GM12864 (cell line): Measurements from ENCODE around the gene LTB4R2.

ENCODE experiments used
- DNase-seq: peaks from one replicate; pipeline ENCODE4 v3.0.0-alpha.2; 2011; ENCODE audit warnings: low read depth
- H3K4me3 ChIP-seq: 2 replicates; pipeline ENCODE4 v1.5.1; 2011; ENCODE audit warnings: mild to moderate bottlenecking, low read depth, low read length, control low read depth
- TF ChIP-seq, protein P1 (sequence below): IDR thresholded peaks from 2 replicates; pipeline ENCODE4 v1.5.1; 2011; ENCODE audit warnings: low read depth, mild to moderate bottlenecking, moderate library complexity, low read length, control low read depth, inconsistent platforms; ENCODE audit errors: missing control alignments

Gene LTB4R2

DNA sequence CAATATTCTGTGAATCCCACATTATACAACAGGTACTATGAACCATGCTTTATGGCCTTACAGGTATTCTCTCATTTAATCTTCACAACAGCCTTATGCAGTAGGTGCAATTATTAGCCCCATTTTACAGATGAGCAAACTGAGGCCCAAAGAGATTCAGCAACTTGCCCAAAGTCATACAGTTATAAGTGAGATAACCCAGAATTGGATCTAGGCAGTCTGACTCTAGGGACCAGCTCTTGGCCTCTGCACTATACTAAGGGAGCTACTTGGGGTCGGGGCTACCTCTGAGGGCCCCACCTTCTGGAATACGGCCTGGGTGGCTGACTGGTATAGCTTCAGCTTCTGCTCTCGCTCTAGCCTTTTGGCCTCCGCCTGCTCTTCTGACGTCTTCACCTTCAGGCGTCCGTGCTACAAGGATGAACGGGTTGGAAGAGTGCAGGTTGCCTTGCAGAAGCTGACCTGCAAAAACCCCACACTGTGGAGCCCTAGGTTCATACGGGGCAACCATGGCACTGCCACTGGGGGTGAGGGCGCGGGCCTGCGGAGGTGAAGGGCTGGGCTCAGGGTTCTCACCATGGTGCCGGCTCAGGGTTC, 39.3 kb upstream of the LTB4R2 start:
- no peak for DNase-seq
- H3K4me3 ChIP-seq: peak overlapping the region; percentile 68
- TF ChIP-seq, protein P1, sequence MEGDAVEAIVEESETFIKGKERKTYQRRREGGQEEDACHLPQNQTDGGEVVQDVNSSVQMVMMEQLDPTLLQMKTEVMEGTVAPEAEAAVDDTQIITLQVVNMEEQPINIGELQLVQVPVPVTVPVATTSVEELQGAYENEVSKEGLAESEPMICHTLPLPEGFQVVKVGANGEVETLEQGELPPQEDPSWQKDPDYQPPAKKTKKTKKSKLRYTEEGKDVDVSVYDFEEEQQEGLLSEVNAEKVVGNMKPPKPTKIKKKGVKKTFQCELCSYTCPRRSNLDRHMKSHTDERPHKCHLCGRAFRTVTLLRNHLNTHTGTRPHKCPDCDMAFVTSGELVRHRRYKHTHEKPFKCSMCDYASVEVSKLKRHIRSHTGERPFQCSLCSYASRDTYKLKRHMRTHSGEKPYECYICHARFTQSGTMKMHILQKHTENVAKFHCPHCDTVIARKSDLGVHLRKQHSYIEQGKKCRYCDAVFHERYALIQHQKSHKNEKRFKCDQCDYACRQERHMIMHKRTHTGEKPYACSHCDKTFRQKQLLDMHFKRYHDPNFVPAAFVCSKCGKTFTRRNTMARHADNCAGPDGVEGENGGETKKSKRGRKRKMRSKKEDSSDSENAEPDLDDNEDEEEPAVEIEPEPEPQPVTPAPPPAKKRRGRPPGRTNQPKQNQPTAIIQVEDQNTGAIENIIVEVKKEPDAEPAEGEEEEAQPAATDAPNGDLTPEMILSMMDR: no peak

DNA sequence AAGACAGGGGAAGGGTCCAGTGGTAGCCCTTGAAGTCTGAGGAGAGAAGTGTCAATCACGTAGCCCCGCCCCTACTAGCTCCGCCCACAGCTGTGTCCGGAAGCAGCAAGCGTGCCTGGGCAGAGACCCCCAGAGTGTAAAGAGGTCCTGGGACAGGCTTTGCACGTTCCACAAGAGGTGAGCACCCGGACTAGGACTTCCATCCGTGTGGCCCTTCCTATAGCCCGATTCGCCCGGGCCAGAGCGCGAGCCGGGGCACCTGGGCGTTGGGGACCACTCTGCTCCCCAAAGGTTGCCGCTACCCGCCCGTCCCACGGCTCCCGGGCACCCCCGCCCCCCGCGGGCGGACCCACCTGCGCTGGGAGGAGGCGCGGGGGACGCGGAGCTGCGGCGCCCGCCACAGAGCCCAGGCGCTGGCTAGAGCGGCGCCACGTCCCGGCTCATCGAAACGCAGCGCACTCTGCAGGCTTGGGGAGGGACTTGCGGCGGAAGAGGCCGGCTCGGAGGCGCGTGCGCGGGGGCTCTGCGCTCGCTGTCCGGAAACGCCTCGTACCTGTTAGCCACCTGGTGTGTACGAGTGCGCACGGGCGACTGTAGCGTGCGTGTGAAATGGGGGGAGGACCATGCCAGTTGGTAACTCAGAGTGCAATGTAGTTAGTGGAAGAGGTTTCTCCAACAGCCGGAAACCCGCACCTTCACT, 38.7 kb upstream of the LTB4R2 start, which contains the start of gene RABGGTA:
Gene RABGGTA, minus strand, starts transcription at position 464 of the 700 bp plus-strand sequence. CDS start 482 bp downstream, outside the sequence.
- peak; percentile 82 for DNase-seq
- H3K4me3 ChIP-seq: peak within 1 kb of the TSS; percentile 68
- TF ChIP-seq, protein P1: peak; percentile 80

DNA sequence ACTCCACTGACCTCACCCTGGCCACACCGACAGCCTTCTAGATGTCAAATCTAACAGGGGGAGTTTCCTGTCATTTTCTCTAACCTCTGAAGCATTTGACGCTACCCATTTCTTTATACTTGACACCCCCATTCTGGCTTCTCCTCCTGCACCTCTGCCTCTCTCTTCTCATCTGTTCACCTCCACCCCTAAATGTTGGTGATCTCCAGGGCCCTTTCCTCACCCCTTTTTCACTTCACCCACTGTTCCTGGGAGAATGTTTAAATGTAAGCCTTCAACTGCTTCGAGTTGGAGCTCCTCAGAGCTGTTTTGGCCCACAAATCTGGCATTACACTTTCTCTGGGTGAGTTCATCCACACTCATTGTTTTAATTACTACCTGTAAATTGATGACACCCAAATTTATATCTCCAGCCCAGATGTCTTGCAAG, 38.1 kb upstream of the LTB4R2 start:
- peak overlapping the region; percentile 68 for H3K4me3 ChIP-seq
- DNase-seq: no peak
- TF ChIP-seq, protein P1: no peak

DNA sequence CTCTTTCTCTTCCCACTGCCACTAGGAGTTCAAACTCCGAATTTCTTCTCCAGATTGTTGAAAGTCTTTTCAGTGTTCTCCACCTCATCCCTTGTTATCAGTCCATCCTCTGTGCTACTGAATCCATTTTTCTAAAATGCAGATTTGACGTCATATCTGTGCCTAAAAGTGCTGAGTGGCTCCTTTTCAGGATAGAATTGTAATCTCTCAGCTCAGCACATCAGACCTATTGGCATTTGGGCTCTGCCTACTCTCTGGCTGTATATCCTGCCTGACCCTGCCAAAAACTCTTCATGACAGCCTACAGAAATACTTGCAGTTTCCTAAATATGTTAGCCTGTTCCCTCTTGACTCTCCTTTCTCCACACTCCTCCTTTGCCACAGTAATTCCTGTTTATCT, 37.5 kb upstream of the LTB4R2 start:
- no peak overlapping the region; the same call in 1 of the 2 replicates for H3K4me3 ChIP-seq
- TF ChIP-seq, protein P1: no peak
- DNase-seq: no peak

DNA sequence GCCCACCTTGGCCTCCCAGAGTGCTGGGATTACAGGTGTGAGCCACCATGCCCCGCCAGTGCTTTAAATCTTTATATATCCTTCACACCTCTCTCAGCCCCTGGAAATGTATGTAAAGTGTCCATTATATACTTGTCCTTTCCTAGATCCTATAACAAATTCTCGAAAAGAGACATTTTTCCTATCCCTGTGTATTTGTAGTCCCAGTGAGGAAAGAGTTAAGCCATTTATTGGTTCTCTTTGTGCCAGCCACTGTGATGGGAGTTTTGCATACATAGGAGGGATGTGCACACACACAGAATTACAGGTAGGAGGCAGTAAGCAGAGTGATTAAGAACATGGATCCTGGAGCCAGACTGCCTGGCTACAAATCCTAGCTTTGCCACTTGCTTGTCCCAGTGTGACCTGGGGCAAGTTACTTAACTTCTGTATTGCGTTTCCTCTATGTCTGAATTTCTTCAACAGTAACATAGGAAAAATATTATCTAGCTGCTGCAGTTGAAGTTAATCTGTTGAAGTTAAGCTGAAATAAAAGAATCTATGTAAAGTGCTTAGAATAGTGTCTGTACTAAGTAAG, 36.4 kb upstream of the LTB4R2 start:
- DNase-seq: no peak
- TF ChIP-seq, protein P1: peak; percentile 41
- H3K4me3 ChIP-seq: no peak overlapping the region; the same call in 1 of the 2 replicates

DNA sequence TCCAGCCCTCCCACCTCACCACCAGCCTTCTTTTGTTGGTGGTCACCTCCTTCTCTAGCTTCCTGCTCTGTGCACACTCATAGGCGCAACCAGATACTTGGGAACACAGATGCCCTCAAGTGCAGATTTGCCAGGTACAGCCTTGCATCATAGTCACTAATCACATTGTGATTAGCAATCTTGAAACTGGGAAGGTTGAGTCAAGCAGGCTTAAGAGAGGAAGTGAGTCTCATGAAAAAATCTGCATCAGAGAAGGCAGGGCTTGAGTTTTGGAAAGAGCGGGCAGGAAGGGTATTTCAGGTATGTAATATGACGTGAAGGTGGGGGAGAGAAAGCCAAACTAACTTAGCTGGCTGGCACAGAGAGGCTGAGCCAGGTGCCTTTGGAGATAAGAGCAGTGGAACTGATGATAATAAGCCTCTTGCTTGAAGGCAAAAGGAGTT, 35.8 kb upstream of the LTB4R2 start:
- DNase-seq: peak; percentile 85
- H3K4me3 ChIP-seq: no peak overlapping the region; the same call in none of the 2 replicates
- TF ChIP-seq, protein P1: no peak
